BE2C (cell line): Measurements from ENCODE around the gene ERGIC1.

ENCODE experiments used
- DNase-seq: peaks from one replicate; pipeline ENCODE4 v3.0.0-alpha.2; 2020
- H3K27me3 ChIP-seq: fragments of 250-450 bp; sonication (Bioruptor Pico); 2 replicates; pipeline ENCODE4 v1.5.1; 2020; ENCODE audit warnings: mild to moderate bottlenecking
- H3K36me3 ChIP-seq: fragments of 250-450 bp; sonication (Bioruptor Pico); 2 replicates; pipeline ENCODE4 v1.5.1; 2020; ENCODE audit warnings: mild to moderate bottlenecking
- H3K4me1 ChIP-seq: fragments of 250-450 bp; sonication (Bioruptor Pico); 2 replicates; pipeline ENCODE4 v1.5.1; 2020
- H3K4me3 ChIP-seq: 2 replicates; pipeline ENCODE4 v1.5.1; 2011; ENCODE audit warnings: low read depth, low read length
- H3K9me3 ChIP-seq: fragments of 250-450 bp; sonication (Bioruptor Pico); 2 replicates; pipeline ENCODE4 v1.5.1; 2020
- TF ChIP-seq, protein P1 (sequence below): IDR thresholded peaks from 2 replicates; pipeline ENCODE4 v1.5.1; 2012; ENCODE audit warnings: mild to moderate bottlenecking, low read depth, low read length

The ERGIC1 gene

DNA sequence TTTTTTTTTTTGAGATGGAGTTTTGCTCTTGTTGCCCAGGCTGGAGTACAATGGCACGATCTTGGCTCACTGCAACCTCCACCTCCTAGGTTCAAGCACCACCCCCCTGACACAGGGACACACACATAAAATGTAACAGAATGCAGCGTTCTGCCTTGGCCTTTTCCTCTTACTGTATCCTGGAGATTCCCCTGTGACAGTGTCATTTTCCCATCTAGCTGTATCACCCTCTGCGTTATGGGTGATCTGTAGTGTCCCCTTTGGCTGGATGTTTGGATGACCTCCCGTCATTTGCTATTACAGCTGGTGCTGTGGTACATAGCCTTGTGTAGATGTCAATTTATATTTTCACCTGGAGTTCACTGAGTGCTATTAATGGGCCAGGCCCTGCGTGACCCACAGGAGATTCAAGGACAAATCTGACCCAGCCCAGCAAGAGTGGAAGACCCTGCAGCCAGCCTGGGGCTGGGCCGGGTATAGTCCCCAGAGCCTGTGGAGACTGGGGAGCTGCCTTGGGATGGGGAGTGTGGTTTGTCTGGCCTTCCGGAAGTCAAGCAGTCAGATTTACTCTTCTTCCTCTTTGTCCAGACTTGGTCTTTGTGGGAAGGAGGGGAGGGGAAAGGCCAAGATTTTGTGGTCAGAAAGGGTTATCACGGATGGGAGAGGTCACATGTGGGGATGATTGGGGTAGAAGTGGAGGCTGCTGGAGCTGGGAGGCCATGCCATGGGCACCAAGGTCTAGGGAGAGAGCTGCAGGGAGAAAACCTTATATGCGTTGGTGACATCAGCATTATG is 43.6 kb downstream of the ERGIC1 start:
- Histone ChIP-seq H3K36me3 (no peaks in the 10 kb centered on the region), H3K4me1 (peaks cover 5% of the 10 kb centered on the region)
- DNase-seq: no peak

DNA sequence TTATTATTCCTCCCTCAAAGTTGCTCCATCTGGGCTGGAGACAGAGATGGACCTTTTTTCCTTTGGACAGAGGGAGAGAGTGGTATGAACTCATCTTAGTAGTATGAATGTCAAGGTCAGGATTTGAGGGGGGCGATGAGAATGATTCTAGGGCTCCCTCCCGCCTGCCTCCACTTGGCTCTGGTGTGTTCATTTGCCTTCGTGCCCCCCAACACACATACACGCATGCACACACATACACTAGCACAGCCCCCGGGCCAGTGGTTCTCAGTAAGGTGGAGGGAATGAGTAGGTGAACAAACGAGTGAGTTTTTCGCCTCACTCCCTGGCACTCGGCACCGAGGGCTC is 44.5 kb downstream of the ERGIC1 start:
- no peaks in the 10 kb centered on the region for H3K9me3 ChIP-seq
- no peaks in the 10 kb centered on the region for H3K27me3 ChIP-seq
- no peak for DNase-seq
- H3K4me3 ChIP-seq: no peak overlapping the region
- TF ChIP-seq, protein P1, sequence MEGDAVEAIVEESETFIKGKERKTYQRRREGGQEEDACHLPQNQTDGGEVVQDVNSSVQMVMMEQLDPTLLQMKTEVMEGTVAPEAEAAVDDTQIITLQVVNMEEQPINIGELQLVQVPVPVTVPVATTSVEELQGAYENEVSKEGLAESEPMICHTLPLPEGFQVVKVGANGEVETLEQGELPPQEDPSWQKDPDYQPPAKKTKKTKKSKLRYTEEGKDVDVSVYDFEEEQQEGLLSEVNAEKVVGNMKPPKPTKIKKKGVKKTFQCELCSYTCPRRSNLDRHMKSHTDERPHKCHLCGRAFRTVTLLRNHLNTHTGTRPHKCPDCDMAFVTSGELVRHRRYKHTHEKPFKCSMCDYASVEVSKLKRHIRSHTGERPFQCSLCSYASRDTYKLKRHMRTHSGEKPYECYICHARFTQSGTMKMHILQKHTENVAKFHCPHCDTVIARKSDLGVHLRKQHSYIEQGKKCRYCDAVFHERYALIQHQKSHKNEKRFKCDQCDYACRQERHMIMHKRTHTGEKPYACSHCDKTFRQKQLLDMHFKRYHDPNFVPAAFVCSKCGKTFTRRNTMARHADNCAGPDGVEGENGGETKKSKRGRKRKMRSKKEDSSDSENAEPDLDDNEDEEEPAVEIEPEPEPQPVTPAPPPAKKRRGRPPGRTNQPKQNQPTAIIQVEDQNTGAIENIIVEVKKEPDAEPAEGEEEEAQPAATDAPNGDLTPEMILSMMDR: no peak
- no peaks in the 10 kb centered on the region; the same call in 1 of the 2 replicates for H3K36me3 ChIP-seq
- H3K4me1 ChIP-seq: peaks cover 5% of the 10 kb centered on the region

More for the DNA sequence above, 43.6 kb downstream of the ERGIC1 start:
- TF ChIP-seq, protein P1: no peak
- Histone ChIP-seq H3K9me3 (no peaks in the 10 kb centered on the region), H3K4me3 (no peak overlapping the region), H3K27me3 (no peaks in the 10 kb centered on the region)

GRCh38 chr5:172878933-172879752 is 45.1 kb downstream of the ERGIC1 start:
- no peak for DNase-seq
- H3K4me1 ChIP-seq: peaks cover 5% of the 10 kb centered on the region
- H3K9me3 ChIP-seq: no peaks in the 10 kb centered on the region
- H3K4me3 ChIP-seq: no peak overlapping the region
- H3K36me3 ChIP-seq: no peaks in the 10 kb centered on the region; the same call in 1 of the 2 replicates
- TF ChIP-seq, protein P1: no peak
- H3K27me3 ChIP-seq: no peaks in the 10 kb centered on the region

GRCh38 chr5:172881691-172882370 is 47.8 kb downstream of the ERGIC1 start:
- DNase-seq: no peak
- no peak overlapping the region for H3K4me3 ChIP-seq
- no peaks in the 10 kb centered on the region; the same call in 1 of the 2 replicates for H3K36me3 ChIP-seq
- H3K4me1 ChIP-seq: no peaks in the 10 kb centered on the region
- no peaks in the 10 kb centered on the region for H3K27me3 ChIP-seq
- H3K9me3 ChIP-seq: no peaks in the 10 kb centered on the region; the same call in 1 of the 2 replicates
- TF ChIP-seq, protein P1: no peak

DNA sequence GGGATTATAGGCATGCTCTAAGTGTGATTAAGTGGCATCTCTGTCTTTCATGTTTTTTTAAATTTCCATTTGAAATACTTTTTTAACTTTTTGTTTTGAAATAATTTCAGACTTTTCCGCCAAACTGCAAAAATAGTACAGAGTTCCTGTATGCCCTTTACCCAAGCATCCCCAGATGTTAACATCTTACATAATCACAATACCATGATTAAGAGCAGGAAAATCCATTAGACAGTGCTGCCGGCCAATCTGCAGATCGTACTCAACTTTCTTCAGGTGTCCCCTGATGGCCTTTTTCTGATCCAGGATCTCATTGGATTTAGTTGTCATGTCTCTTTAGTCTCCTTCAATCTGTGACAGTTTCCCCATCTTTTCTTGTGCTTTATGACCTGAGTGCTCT is 49.0 kb downstream of the ERGIC1 start:
- H3K36me3 ChIP-seq: no peaks in the 10 kb centered on the region; the same call in 1 of the 2 replicates
- no peak for DNase-seq
- H3K4me1 ChIP-seq: no peaks in the 10 kb centered on the region
- H3K9me3 ChIP-seq: no peaks in the 10 kb centered on the region; the same call in 1 of the 2 replicates
- no peak overlapping the region for H3K4me3 ChIP-seq
- TF ChIP-seq, protein P1: no peak
- no peaks in the 10 kb centered on the region for H3K27me3 ChIP-seq
